K562 (cell line): ENCODE measurements around the gene DDX18. TPM values are rescaled to one million over a fixed set of nuclear protein-coding genes. Genes with fewer than 3 reads are reported as not detected.

ENCODE experiments used
- ARID3B ChIP-seq: fragments of 250-450 bp; sonication (Bioruptor Pico); IDR thresholded peaks from 2 replicates; pipeline ENCODE4 v1.4.0; 2020; ENCODE audit warnings: borderline replicate concordance
- ATF7 ChIP-seq: fragments of 450-650 bp; IDR thresholded peaks from 2 replicates; pipeline ENCODE4 v1.7.1; 2014; ENCODE audit warnings: mild to moderate bottlenecking, moderate library complexity
- ESRRB ChIP-seq: fragments of 250-450 bp; sonication (Bioruptor Pico); IDR thresholded peaks from 2 replicates; pipeline ENCODE4 v1.5.0; 2020; ENCODE audit warnings: mild to moderate bottlenecking, moderate library complexity, borderline replicate concordance
- KHSRP ChIP-seq: fragments of 450-650 bp; IDR thresholded peaks from 2 replicates; pipeline ENCODE4 v1.6.1; 2017
- MECOM ChIP-seq: fragments of 250-450 bp; sonication (Bioruptor Pico); IDR thresholded peaks from 2 replicates; pipeline ENCODE4 v1.8.0; 2022; ENCODE audit warnings: inconsistent platforms
- MED1 ChIP-seq: sonication (generic); formaldehyde crosslinking; IDR thresholded peaks from 2 replicates; pipeline ENCODE4 v1.8.1; 2023; ENCODE audit warnings: missing genetic modification reagents, borderline replicate concordance
- NR2F6 ChIP-seq: fragments of 450-650 bp; formaldehyde crosslinking; IDR thresholded peaks from 2 replicates; pipeline ENCODE4 v1.4.0; 2020; ENCODE audit warnings: mild to moderate bottlenecking
- POLR2H ChIP-seq: IDR thresholded peaks from 2 replicates; pipeline ENCODE4 v1.6.1; 2016; ENCODE audit warnings: missing genetic modification characterization, low read depth, mild to moderate bottlenecking, control low read depth, missing compliant biosample characterization, moderate library complexity
- RBM22 ChIP-seq: fragments of 200-400 bp; formaldehyde crosslinking; IDR thresholded peaks from 2 replicates; pipeline ENCODE4 v1.6.1; 2018; ENCODE audit warnings: low read length, low read depth; ENCODE audit not compliant: poor library complexity, severe bottlenecking
- SMARCA4 ChIP-seq: fragments of 450-650 bp; IDR thresholded peaks from 2 replicates; pipeline ENCODE4 v1.6.1; 2016
- TCF3 ChIP-seq: sonication (generic); formaldehyde crosslinking; IDR thresholded peaks from 2 replicates; pipeline ENCODE4 v1.4.0; 2020; ENCODE audit warnings: mild to moderate bottlenecking, missing genetic modification reagents
- TEAD1 ChIP-seq, 2 experiments: fragments of 450-650 bp in 1 of 2; sonication (generic) in 1 of 2; formaldehyde crosslinking; IDR thresholded peaks; 2 replicates each; pipeline versions ENCODE4 v1.4.0 to v1.8.0; 2020 to 2022; ENCODE audit warnings: mild to moderate bottlenecking in 2 of 2, missing genetic modification reagents in 1 of 2
- THRA ChIP-seq: fragments of 450-650 bp; IDR thresholded peaks from 2 replicates; pipeline ENCODE4 v1.6.1; 2017; ENCODE audit warnings: mild to moderate bottlenecking, moderate library complexity
- TSHZ1 ChIP-seq: fragments of 250-450 bp; sonication (Bioruptor Pico); IDR thresholded peaks from 2 replicates; pipeline ENCODE4 v1.4.0; 2020; ENCODE audit warnings: mild to moderate bottlenecking, moderate library complexity
- ZNF133 ChIP-seq: fragments of 250-450 bp; sonication (Bioruptor Pico); IDR thresholded peaks from 2 replicates; pipeline ENCODE4 v1.4.0; 2020; ENCODE audit warnings: mild to moderate bottlenecking
- ZNF143 ChIP-seq: sonication (generic); formaldehyde crosslinking; IDR thresholded peaks from 2 replicates; pipeline ENCODE4 v1.9.0; 2022; ENCODE audit warnings: mild to moderate bottlenecking, missing genetic modification reagents
- ZNF655 ChIP-seq: fragments of 250-450 bp; sonication (Bioruptor Pico); IDR thresholded peaks from 2 replicates; pipeline ENCODE4 v1.5.0; 2021
- polyA plus RNA-seq, 8 experiments: library from polyadenylated mRNA; depleted of rRNA in 4 of 8; stranded (reverse) in 5 of 8; unstranded in 3 of 8; fragments of >200 nt; fragmentation: Nextera tagmentation in 2 of 8; fragmentation: Illumina TruSeq in 1 of 8; extraction: Ambion mirVana in 2 of 8; extraction: Trizol in 1 of 8; gene quantifications; 2 replicates each; pipeline versions ENCODE4 v1.2.1 to v1.2.3, GENCODE V29; 2011 to 2014; ENCODE audit warnings: inconsistent platforms in 1 of 8, missing spikeins in 1 of 8
- total RNA-seq, 7 experiments: library from RNA; depleted of rRNA in 6 of 7; stranded (reverse); fragments of >200 nt in 6 of 7; fragmentation: Illumina TruSeq in 2 of 7; extraction: Trizol in 2 of 7; gene quantifications; 2 replicates each; pipeline versions ENCODE4 v1.2.1 to v1.2.3, GENCODE V29; 2011 to 2021; ENCODE audit warnings: low replicate concordance in 1 of 7

DDX18 gene
- total and polyA plus RNA-seq, 9 of the 15 experiments (the other 6 are each of a cell fraction or from before 2014, with no cell fraction given) = 67.9 to 156 (median 116) TPM

- TF ChIP-seq ARID3B (CRISPR knock-in tag) (no peak), MECOM (CRISPR knock-in tag) (no peak), TCF3 (CRISPR knock-in tag) (peak; percentile 51; the same call in 1 of the 2 replicates), ZNF655 (no peak), ZNF133 (CRISPR knock-in tag) (no peak), THRA (no peak), ATF7 (peak; percentile 92), POLR2H (tag) (no peak), ZNF143 (CRISPR knock-in tag) (no peak), TEAD1 (CRISPR knock-in tag; IDR thresholded peaks at IDR 0.05) (peak; percentile 76 to 80; a peak in 2 of 4 replicates), MED1 (CRISPR knock-in tag) (no peak), KHSRP (peak; percentile 53; the same call in 1 of the 2 replicates), TSHZ1 (CRISPR knock-in tag) (no peak), ESRRB (CRISPR knock-in tag) (no peak), SMARCA4 (no peak), NR2F6 (no peak), RBM22 (no peak)
Observed at GRCh38 chr2:117814417-117815264, at the start of gene DDX18 (continued).
